Karpas-422 (cell line): ENCODE measurements around the gene FOXQ1. TPM values are rescaled to one million over a fixed set of nuclear protein-coding genes. Genes with fewer than 3 reads are reported as not detected.
"Not testable (repeated sequence)": the region's sequence is repeated elsewhere in the genome, so short reads cannot be mapped to it uniquely, and the experiment has no call there.

Source experiments
- DNase-seq: peaks from one replicate; pipeline ENCODE4 v3.0.0-alpha.2; 2015
- H2AFZ ChIP-seq: fragments of 200-600 bp; sonication (generic); 2 replicates; pipeline ENCODE4 v1.6.1; 2014; ENCODE audit warnings: antibody characterized with exemption, low read length, mixed read lengths
- H3K27ac ChIP-seq: fragments of 200-600 bp; sonication (generic); 2 replicates; pipeline ENCODE4 v1.5.1; 2014; ENCODE audit warnings: mild to moderate bottlenecking, low read length, moderate library complexity
- H3K27me3 ChIP-seq: fragments of 200-600 bp; sonication (generic); 2 replicates; pipeline ENCODE4 v1.6.1; 2014; ENCODE audit warnings: low read length, mixed read lengths
- H3K36me3 ChIP-seq: fragments of 200-600 bp; sonication (generic); 2 replicates; pipeline ENCODE4 v1.6.1; 2014; ENCODE audit warnings: low read length, mixed read lengths; ENCODE audit not compliant: insufficient read depth
- H3K4me1 ChIP-seq: fragments of 200-600 bp; sonication (generic); 2 replicates; pipeline ENCODE4 v1.6.1; 2014; ENCODE audit warnings: mild to moderate bottlenecking, low read length, mixed read lengths
- H3K4me2 ChIP-seq: fragments of 200-600 bp; sonication (generic); 2 replicates; pipeline ENCODE4 v1.6.1; 2014; ENCODE audit warnings: low read length, low read depth, mild to moderate bottlenecking; ENCODE audit not compliant: poor library complexity, severe bottlenecking
- H3K4me3 ChIP-seq: fragments of 200-600 bp; sonication (generic); 2 replicates; pipeline ENCODE4 v1.5.1; 2014; ENCODE audit warnings: mild to moderate bottlenecking, antibody characterized with exemption, low read length, mixed read lengths
- H3K79me2 ChIP-seq: fragments of 200-600 bp; sonication (generic); 2 replicates; pipeline ENCODE4 v1.6.1; 2014; ENCODE audit warnings: mild to moderate bottlenecking, low read length, mixed read lengths
- H3K9ac ChIP-seq: fragments of 200-600 bp; sonication (generic); 2 replicates; pipeline ENCODE4 v1.6.0; 2014; ENCODE audit warnings: low read length
- H3K9me2 ChIP-seq: fragments of 200-600 bp; sonication (generic), shearing (Covaris generic); replicated peaks from 2 replicates; pipeline ENCODE4 v1.6.0; 2014; ENCODE audit warnings: mild to moderate bottlenecking, low read length, moderate library complexity; ENCODE audit not compliant: insufficient read depth
- H3K9me3 ChIP-seq: fragments of 300-700, 200-600 bp; sonication (generic); 2 replicates; pipeline ENCODE4 v1.6.1; 2014; ENCODE audit warnings: low read length, mixed read lengths
- H4K20me1 ChIP-seq: fragments of 200-600 bp; sonication (generic); 2 replicates; pipeline ENCODE4 v1.6.1; 2014; ENCODE audit warnings: mild to moderate bottlenecking, antibody characterized with exemption, low read length, low read depth; ENCODE audit not compliant: insufficient read depth
- total RNA-seq: library from RNA; depleted of rRNA; stranded (reverse); fragments of >200 nt; shearing (Covaris generic); gene quantifications from 2 replicates; pipeline ENCODE4 v1.2.3, GENCODE V29; 2014; ENCODE audit warnings: low replicate concordance

FOXQ1 gene
- total RNA-seq, 1 experiment from 2014 or later = not detected

GRCh38 chr6:1314617-1315016, 2.7 kb downstream of the FOXQ1 start:
- Histone ChIP-seq H3K9ac (no peak overlapping the region), H3K4me2 (no peak overlapping the region)

GRCh38 chr6:1315201-1315559, 3.3 kb downstream of the FOXQ1 start:
- H3K27me3 ChIP-seq = no peaks in the 10 kb centered on the region
- no peaks in the 10 kb centered on the region for H3K36me3 ChIP-seq
- H3K27ac ChIP-seq = no peak overlapping the region
- no peak for DNase-seq
- no peak overlapping the region for H3K4me3 ChIP-seq
- no peaks in the 10 kb centered on the region for H4K20me1 ChIP-seq
- no peak overlapping the region for H3K9ac ChIP-seq
- H2AFZ ChIP-seq = no peak overlapping the region
- H3K4me2 ChIP-seq = no peak overlapping the region
- H3K4me1 ChIP-seq = no peaks in the 10 kb centered on the region
- H3K9me3 ChIP-seq = no peaks in the 10 kb centered on the region
- H3K9me2 ChIP-seq = no peaks in the 10 kb centered on the region
- no peaks in the 10 kb centered on the region for H3K79me2 ChIP-seq

More at GRCh38 chr6:1314617-1315016, 2.7 kb downstream of the FOXQ1 start:
- no peak for DNase-seq
- no peaks in the 10 kb centered on the region for H3K4me1 ChIP-seq
- H4K20me1 ChIP-seq = no peaks in the 10 kb centered on the region
- H3K36me3 ChIP-seq = no peaks in the 10 kb centered on the region
- no peak overlapping the region for H3K4me3 ChIP-seq
- H3K79me2 ChIP-seq = no peaks in the 10 kb centered on the region
- H3K27ac ChIP-seq = no peak overlapping the region
- H2AFZ ChIP-seq = no peak overlapping the region
- H3K27me3 ChIP-seq = no peaks in the 10 kb centered on the region
- H3K9me3 ChIP-seq = no peaks in the 10 kb centered on the region
- no peaks in the 10 kb centered on the region for H3K9me2 ChIP-seq

GRCh38 chr6:1315560-1316386, 3.9 kb downstream of the FOXQ1 start:
- Histone ChIP-seq H2AFZ (no peak overlapping the region), H3K4me1 (no peaks in the 10 kb centered on the region), H3K27me3 (no peaks in the 10 kb centered on the region), H3K79me2 (no peaks in the 10 kb centered on the region), H3K9me2 (no peaks in the 10 kb centered on the region), H3K36me3 (no peaks in the 10 kb centered on the region), H3K27ac (no peak overlapping the region), H4K20me1 (no peaks in the 10 kb centered on the region), H3K9me3 (no peaks in the 10 kb centered on the region), H3K4me3 (no peak overlapping the region), H3K9ac (no peak overlapping the region), H3K4me2 (no peak overlapping the region)
- DNase-seq = no peak

GRCh38 chr6:1316489-1316971, 4.6 kb downstream of the FOXQ1 start:
- Histone ChIP-seq H3K79me2 (no peaks in the 10 kb centered on the region), H3K9ac (no peak overlapping the region), H3K27ac (no peak overlapping the region), H4K20me1 (no peaks in the 10 kb centered on the region), H2AFZ (no peak overlapping the region), H3K4me1 (no peaks in the 10 kb centered on the region), H3K9me2 (no peaks in the 10 kb centered on the region), H3K9me3 (no peaks in the 10 kb centered on the region), H3K4me2 (no peak overlapping the region), H3K27me3 (no peaks in the 10 kb centered on the region), H3K36me3 (no peaks in the 10 kb centered on the region), H3K4me3 (no peak overlapping the region)
- no peak for DNase-seq

- no peaks in the 10 kb centered on the region for H3K79me2 ChIP-seq
- no peak for DNase-seq
These were observed 5.5 kb downstream of the FOXQ1 start for GRCh38 chr6:1317302-1317815.

GRCh38 chr6:1318036-1318435, 6.1 kb downstream of the FOXQ1 start:
- no peak for DNase-seq
- no peaks in the 10 kb centered on the region for H3K9me2 ChIP-seq

More at GRCh38 chr6:1317302-1317815, 5.5 kb downstream of the FOXQ1 start:
- Histone ChIP-seq H3K36me3 (no peaks in the 10 kb centered on the region), H3K4me2 (no peak overlapping the region), H3K4me1 (no peaks in the 10 kb centered on the region), H3K27me3 (no peaks in the 10 kb centered on the region), H3K9me2 (no peaks in the 10 kb centered on the region), H4K20me1 (no peaks in the 10 kb centered on the region), H2AFZ (no peak overlapping the region), H3K4me3 (no peak overlapping the region), H3K9ac (no peak overlapping the region), H3K27ac (no peak overlapping the region), H3K9me3 (no peaks in the 10 kb centered on the region)

GRCh38 chr6:1318584-1318983, 6.7 kb downstream of the FOXQ1 start:
- H3K4me2 ChIP-seq, DNase-seq, H3K27me3 ChIP-seq, H3K4me3 ChIP-seq, H2AFZ ChIP-seq, H3K9me2 ChIP-seq, H3K9me3 ChIP-seq, H3K27ac ChIP-seq, H4K20me1 ChIP-seq, H3K79me2 ChIP-seq, H3K4me1 ChIP-seq, H3K36me3 ChIP-seq, H3K9ac ChIP-seq: not testable (repeated sequence)

More at GRCh38 chr6:1318036-1318435, 6.1 kb downstream of the FOXQ1 start:
- Histone ChIP-seq H4K20me1 (no peaks in the 10 kb centered on the region), H3K9me3 (no peaks in the 10 kb centered on the region), H3K27me3 (no peaks in the 10 kb centered on the region), H2AFZ (no peak overlapping the region), H3K36me3 (no peaks in the 10 kb centered on the region), H3K4me3 (no peak overlapping the region), H3K4me1 (no peaks in the 10 kb centered on the region), H3K79me2 (no peaks in the 10 kb centered on the region), H3K4me2 (no peak overlapping the region), H3K27ac (no peak overlapping the region), H3K9ac (no peak overlapping the region)

- no peaks in the 10 kb centered on the region for H3K9me3 ChIP-seq
- no peaks in the 10 kb centered on the region for H4K20me1 ChIP-seq
- no peaks in the 10 kb centered on the region for H3K79me2 ChIP-seq
- no peak overlapping the region for H3K27ac ChIP-seq
- H3K4me1 ChIP-seq = no peaks in the 10 kb centered on the region
- H3K27me3 ChIP-seq = no peaks in the 10 kb centered on the region
- no peaks in the 10 kb centered on the region for H3K9me2 ChIP-seq
- no peak for DNase-seq
- H3K36me3 ChIP-seq = no peaks in the 10 kb centered on the region
- H3K9ac ChIP-seq = no peak overlapping the region
- H3K4me3 ChIP-seq = no peak overlapping the region
- no peak overlapping the region for H2AFZ ChIP-seq
- H3K4me2 ChIP-seq = no peak overlapping the region
These were observed 9.8 kb downstream of the FOXQ1 start for GRCh38 chr6:1321738-1322137.
